IMR-90 (cell line): ENCODE measurements around the gene SLC5A2. TPM values are rescaled to one million over a fixed set of nuclear protein-coding genes. Genes with fewer than 3 reads are reported as not detected.

ENCODE experiments used
- ATAC-seq: fragments of 200-7000 bp; cut with Tn5 transposase; 2 replicates; pipeline ENCODE4 v1.9.1; 2020; ENCODE audit warnings: low read depth, mild to moderate bottlenecking, moderate library complexity
- BruUV-seq: library from RNA; stranded (reverse); fragments of 400-500 nt; replicated peaks from 2 replicates; lab custom pipeline; 2021; lab: Mats Ljungman, UMichigan
- CTCF ChIA-PET: fragments of 300-600 bp; formaldehyde crosslinking; extraction: SDS; loops from one replicate; lab custom pipeline; 2021; ENCODE audit warnings: antibody characterized with exemption; lab: Yijun Ruan, JAX
- POLR2A ChIA-PET: fragments of 300-600 bp; sonication (Branson Sonifier 250); formaldehyde crosslinking; loops from one replicate; lab custom pipeline; 2022; ENCODE audit warnings: antibody characterized with exemption; ENCODE audit not compliant: unreplicated experiment; lab: Charles Lee
- DNase-seq: peaks from one replicate; pipeline ENCODE4 v3.0.0; 2013
- H2AFZ ChIP-seq: replicated peaks from 2 replicates; pipeline ENCODE3; 2013; ENCODE audit warnings: low read length, mild to moderate bottlenecking; ENCODE audit not compliant: poor library complexity
- H2AK5ac ChIP-seq: 2 replicates; pipeline ENCODE4 v1.6.1; 2013; ENCODE audit warnings: low read depth, low read length, inconsistent platforms
- H2AK9ac ChIP-seq: replicated peaks from 2 replicates; pipeline ENCODE3; 2013; ENCODE audit warnings: mild to moderate bottlenecking, low read depth, low read length, moderate library complexity; ENCODE audit not compliant: poor library complexity
- H2BK120ac ChIP-seq: 2 replicates; pipeline ENCODE4 v1.6.1; 2013; ENCODE audit warnings: low read depth, low read length, inconsistent platforms
- H2BK15ac ChIP-seq: 3 replicates; pipeline ENCODE4 v1.6.1; 2013; ENCODE audit warnings: low read depth, low read length, inconsistent platforms
- H2BK20ac ChIP-seq: 2 replicates; pipeline ENCODE4 v1.6.1; 2013; ENCODE audit warnings: low read depth, mild to moderate bottlenecking, inconsistent platforms, low read length, moderate library complexity
- H2BK5ac ChIP-seq: 2 replicates; pipeline ENCODE4 v1.6.1; 2013; ENCODE audit warnings: mild to moderate bottlenecking, low read depth, low read length, inconsistent platforms; ENCODE audit not compliant: poor library complexity, severe bottlenecking
- H3K14ac ChIP-seq: replicated peaks from 2 replicates; pipeline ENCODE4 v1.6.1; 2013; ENCODE audit warnings: low read depth, low read length, inconsistent platforms
- H3K18ac ChIP-seq: 2 replicates; pipeline ENCODE4 v1.6.1; 2013; ENCODE audit warnings: low read depth, low read length, control low read depth
- H3K23ac ChIP-seq: 2 replicates; pipeline ENCODE4 v1.6.1; 2013; ENCODE audit warnings: low read depth, low read length, inconsistent platforms
- H3K27ac ChIP-seq: 2 replicates; pipeline ENCODE4 v1.5.1; 2013; ENCODE audit warnings: mild to moderate bottlenecking, control low read depth, low read length; ENCODE audit not compliant: insufficient read depth
- H3K27me3 ChIP-seq: 2 replicates; pipeline ENCODE4 v1.6.1; 2013; ENCODE audit warnings: low read length; ENCODE audit not compliant: control insufficient read depth, insufficient read depth
- H3K36me3 ChIP-seq: 2 replicates; pipeline ENCODE4 v1.6.1; 2013; ENCODE audit warnings: low read length, mixed read lengths; ENCODE audit not compliant: control insufficient read depth, insufficient read depth
- H3K4ac ChIP-seq: 2 replicates; pipeline ENCODE4 v1.6.1; 2013; ENCODE audit warnings: low read depth, low read length, inconsistent platforms
- H3K4me1 ChIP-seq: 2 replicates; pipeline ENCODE4 v1.6.1; 2013; ENCODE audit warnings: low read length, mixed read lengths; ENCODE audit not compliant: control insufficient read depth, insufficient read depth
- H3K4me2 ChIP-seq: 2 replicates; pipeline ENCODE4 v1.6.1; 2013; ENCODE audit warnings: low read depth, mild to moderate bottlenecking, control low read depth, low read length, moderate library complexity
- H3K4me3 ChIP-seq: 2 replicates; pipeline ENCODE4 v1.5.1; 2013; ENCODE audit warnings: low read depth, mild to moderate bottlenecking, control low read depth, low read length, moderate library complexity; ENCODE audit not compliant: insufficient read depth
- H3K56ac ChIP-seq: 2 replicates; pipeline ENCODE4 v1.6.1; 2013; ENCODE audit warnings: low read length, inconsistent platforms; ENCODE audit not compliant: insufficient read depth; ENCODE audit errors: extremely low read depth
- H3K79me1 ChIP-seq, 2 experiments: 2 replicates each; pipeline ENCODE4 v1.6.1; 2013; ENCODE audit warnings: low read length in 2 of 2, inconsistent platforms in 1 of 2, low read depth in 1 of 2
- H3K9ac ChIP-seq: 2 replicates; pipeline ENCODE4 v1.6.1; 2013; ENCODE audit warnings: low read depth, low read length, control low read depth
- H3K9me1 ChIP-seq: 2 replicates; pipeline ENCODE4 v1.6.1; 2013; ENCODE audit warnings: low read length, inconsistent platforms; ENCODE audit not compliant: insufficient read depth
- H3K9me3 ChIP-seq: 2 replicates; pipeline ENCODE4 v1.6.1; 2013; ENCODE audit warnings: low read length; ENCODE audit not compliant: control insufficient read depth, insufficient read depth
- H4K20me1 ChIP-seq: 2 replicates; pipeline ENCODE4 v1.6.1; 2013; ENCODE audit warnings: low read length, inconsistent platforms; ENCODE audit not compliant: insufficient read depth
- H4K5ac ChIP-seq: 2 replicates; pipeline ENCODE4 v1.6.1; 2013; ENCODE audit warnings: mild to moderate bottlenecking, low read depth, low read length, control low read depth
- H4K8ac ChIP-seq, 2 experiments: 2 replicates each; pipeline ENCODE4 v1.6.1; 2013; ENCODE audit warnings: low read depth in 2 of 2, low read length in 2 of 2, control low read depth in 1 of 2, inconsistent platforms in 1 of 2
- H4K91ac ChIP-seq: 2 replicates; pipeline ENCODE4 v1.6.1; 2013; ENCODE audit warnings: low read depth, low read length, inconsistent platforms; ENCODE audit not compliant: insufficient read depth
- FOS ChIP-seq: fragments of 150-350 bp; IDR thresholded peaks from 2 replicates; pipeline ENCODE4 v1.6.1; 2016; ENCODE audit warnings: low read depth, low read length
- MXI1 ChIP-seq: IDR thresholded peaks from 2 replicates; pipeline ENCODE4 v1.6.1; 2012; ENCODE audit warnings: low read depth, mild to moderate bottlenecking, low read length, moderate library complexity, borderline replicate concordance
- RAD21 ChIP-seq: IDR thresholded peaks from 2 replicates; pipeline ENCODE4 v1.6.1; 2012; ENCODE audit warnings: low read length, improper control_type of control experiment
- WGBS, 2 experiments: methylation state at CpG; one replicate each; pipeline versions ENCODE4 v1.1.5 to v1.1.7; 2013; ENCODE audit warnings: missing lambda C conversion rate in 2 of 2; ENCODE audit not compliant: insufficient read length in 1 of 2; ENCODE audit errors: extremely low coverage in 2 of 2; 5-methylcytosine and 5-hydroxymethylcytosine counted together
- dilution Hi-C: fragments of 300-500 bp; cut with HindIII; formaldehyde crosslinking; loops from one replicate; pipeline ENCODE4 v1.14.3; 2018; ENCODE audit warnings: low sequenced_read_pairs; ENCODE audit not compliant: unreplicated experiment
- in situ Hi-C: fragments of 300-500 bp; cut with MboI; formaldehyde crosslinking; loops from 3 replicates; pipeline ENCODE4 v1.14.3; 2019; ENCODE audit warnings: low sequenced_read_pairs, inconsistent platforms, mixed read lengths
- intact Hi-C: fragments of 100-400 bp; cut with micrococcal nuclease; formaldehyde crosslinking; loops from 2 replicates; pipeline ENCODE4 v1.10.0; 2022
- polyA plus RNA-seq, 3 experiments: library from polyadenylated mRNA; depleted of rRNA; stranded (reverse); fragments of >200 nt; gene quantifications; 2 replicates each; pipeline ENCODE4 v1.2.3, GENCODE V29; 2012; ENCODE audit warnings: low replicate concordance in 1 of 3
- total RNA-seq: library from RNA; depleted of rRNA; stranded (reverse); fragments of >200 nt; gene quantifications from 2 replicates; pipeline ENCODE4 v1.2.3, GENCODE V29; 2012
- TF ChIP-seq, protein P1 (sequence below): conservative IDR thresholded peaks from 2 replicates; pipeline ENCODE4 v1.5.1; 2012; ENCODE audit warnings: mild to moderate bottlenecking, low read depth, low read length, improper control_type of control experiment

Gene SLC5A2
- total and polyA plus RNA-seq, 2 of the 4 experiments (the other 2 are of a cell fraction): not detected

DNA sequence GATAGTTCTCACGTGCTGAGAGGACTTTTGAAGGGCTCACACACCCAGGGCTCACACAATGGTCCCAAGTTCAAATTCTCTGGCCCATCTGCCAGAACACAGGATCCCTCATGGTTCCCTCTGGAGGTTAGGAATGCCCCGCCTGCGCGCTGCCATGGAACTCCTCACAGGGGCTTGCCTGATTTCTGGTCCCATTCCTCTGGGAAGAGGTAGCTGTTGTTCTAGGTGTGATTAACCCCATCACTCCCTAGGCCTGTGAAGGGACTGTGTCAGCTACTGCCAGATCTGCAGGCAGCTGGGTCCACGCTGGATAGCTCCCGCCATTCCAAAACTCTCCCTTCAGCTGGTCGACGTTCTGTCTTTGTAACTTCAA is 25.9 kb upstream of the SLC5A2 start:
- Histone ChIP-seq H3K4ac (no peak overlapping the region), H3K9me1 (peaks cover 26% of the 10 kb centered on the region), H2AK5ac (no peak overlapping the region), H2BK20ac (no peak overlapping the region), H3K4me2 (no peak overlapping the region; the same call in 1 of the 2 replicates), H4K5ac (no peak overlapping the region), H4K20me1 (peaks cover 40% of the 10 kb centered on the region), H3K18ac (no peak overlapping the region), H2BK15ac (no peak overlapping the region), H3K9me3 (no peaks in the 10 kb centered on the region), H2BK120ac (no peak overlapping the region), H3K9ac (no peak overlapping the region), H2BK5ac (no peak overlapping the region), H3K4me3 (no peak overlapping the region), H4K91ac (no peak overlapping the region), H3K79me1 (peaks cover 20 to 72% of the 10 kb centered on the region in 2 experiments), H3K4me1 (peaks cover 23% of the 10 kb centered on the region), H3K56ac (no peak overlapping the region), H2AK9ac (peak overlapping the region; percentile 58), H4K8ac (no peak overlapping the region), H2AFZ (peak overlapping the region; percentile 7), H3K14ac (no peak overlapping the region), H3K23ac (0 out of 2 replicates have a peak overlapping the region, but pooled peaks have one; percentile 31), H3K27ac (no peak overlapping the region), H3K36me3 (peaks cover 2% of the 10 kb centered on the region), H3K27me3 (no peaks in the 10 kb centered on the region)
- WGBS, 2 experiments: no CpG with 5 or more reads among the region's 8 CpGs
- BruUV-seq: no TSS peak
- CTCF ChIA-PET: no interaction called here
- intact Hi-C loops (no loop called here), in situ Hi-C loops (loop anchor here (25.0 kb wide), 1 partner anchor 405 kb away; the partner anchor contains the start of gene ZNF267), dilution Hi-C loops (no loop called here)
- TF ChIP-seq, protein P1, sequence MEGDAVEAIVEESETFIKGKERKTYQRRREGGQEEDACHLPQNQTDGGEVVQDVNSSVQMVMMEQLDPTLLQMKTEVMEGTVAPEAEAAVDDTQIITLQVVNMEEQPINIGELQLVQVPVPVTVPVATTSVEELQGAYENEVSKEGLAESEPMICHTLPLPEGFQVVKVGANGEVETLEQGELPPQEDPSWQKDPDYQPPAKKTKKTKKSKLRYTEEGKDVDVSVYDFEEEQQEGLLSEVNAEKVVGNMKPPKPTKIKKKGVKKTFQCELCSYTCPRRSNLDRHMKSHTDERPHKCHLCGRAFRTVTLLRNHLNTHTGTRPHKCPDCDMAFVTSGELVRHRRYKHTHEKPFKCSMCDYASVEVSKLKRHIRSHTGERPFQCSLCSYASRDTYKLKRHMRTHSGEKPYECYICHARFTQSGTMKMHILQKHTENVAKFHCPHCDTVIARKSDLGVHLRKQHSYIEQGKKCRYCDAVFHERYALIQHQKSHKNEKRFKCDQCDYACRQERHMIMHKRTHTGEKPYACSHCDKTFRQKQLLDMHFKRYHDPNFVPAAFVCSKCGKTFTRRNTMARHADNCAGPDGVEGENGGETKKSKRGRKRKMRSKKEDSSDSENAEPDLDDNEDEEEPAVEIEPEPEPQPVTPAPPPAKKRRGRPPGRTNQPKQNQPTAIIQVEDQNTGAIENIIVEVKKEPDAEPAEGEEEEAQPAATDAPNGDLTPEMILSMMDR: no peak
- TF ChIP-seq RAD21 (no peak), FOS (no peak), MXI1 (no peak)
- ATAC-seq (no peak), DNase-seq (no peak)
- POLR2A ChIA-PET: no interaction called here
